Astrocyte (in vitro differentiated cells and primary cell): Measurements from ENCODE around the gene TMEM132C.

Experiments
- CTCF ChIP-seq: IDR thresholded peaks from 2 replicates; pipeline ENCODE4 v1.5.1; 2011; ENCODE audit warnings: low read depth, mild to moderate bottlenecking, inconsistent platforms, low read length, moderate library complexity; ENCODE audit not compliant: insufficient read depth
- EZH2 ChIP-seq: IDR thresholded peaks from 2 replicates; pipeline ENCODE4 v1.6.1; 2012; ENCODE audit warnings: mild to moderate bottlenecking, low read length, inconsistent platforms; ENCODE audit not compliant: insufficient read depth

- no peak for TF ChIP-seq EZH2
- TF ChIP-seq CTCF = no peak
These were observed 40.8 kb downstream of the TMEM132C start for GRCh38 chr12:128307791-128308190.
